ENCODE data around the gene LHCGR. TPM values are rescaled to one million over a fixed set of nuclear protein-coding genes. Genes with fewer than 3 reads are reported as not detected.

Gene LHCGR
- total and polyA plus RNA-seq, 4 donors, result 0.44 to 0.79 (median 0.66) TPM

GRCh38 chr2:48728295-48728694 is 27.2 kb downstream of the LHCGR start:
- Histone ChIP-seq H3K9me3 (ENCODE audit: control insufficient read depth, insufficient read depth, low read length) (no peaks in the 10 kb centered on the region), H3K4me1 (ENCODE audit: control insufficient read depth, insufficient read depth, low read length) (peaks cover 4% of the 10 kb centered on the region), H3K27ac (ENCODE audit: low read depth, low read length) (peak overlapping the region; percentile 12), H3K4me3 (ENCODE audit: low read depth, low read length) (no peak overlapping the region), H3K36me3 (ENCODE audit: control insufficient read depth, insufficient read depth, low read length) (no peaks in the 10 kb centered on the region), H3K27me3 (ENCODE audit: control insufficient read depth, insufficient read depth, low read length) (no peaks in the 10 kb centered on the region)
- WGBS (ENCODE audit: insufficient coverage), result 67% methylated on average over 1 of the region's 2 CpGs
- peak in 1 of 6 donors; percentile 24 for DNase-seq (ENCODE audit: low read depth in 4 of 6, low spot score in 6 of 6)

- WGBS (ENCODE audit: insufficient coverage), result no CpG with 5 or more reads among the region's 2 CpGs
- H3K27ac ChIP-seq (ENCODE audit: low read depth, low read length), result no peak overlapping the region
Observed at GRCh38 chr2:48727560-48727959, 28.0 kb downstream of the LHCGR start.

GRCh38 chr2:48725696-48726494 is 29.6 kb downstream of the LHCGR start:
- no peak overlapping the region for H3K4me3 ChIP-seq (ENCODE audit: low read depth, low read length)
- H3K4me1 ChIP-seq (ENCODE audit: control insufficient read depth, insufficient read depth, low read length), result no peaks in the 10 kb centered on the region
- H3K36me3 ChIP-seq (ENCODE audit: control insufficient read depth, insufficient read depth, low read length), result no peaks in the 10 kb centered on the region
- no peaks in the 10 kb centered on the region for H3K9me3 ChIP-seq (ENCODE audit: control insufficient read depth, insufficient read depth, low read length)
- WGBS (ENCODE audit: insufficient coverage), result 76% methylated on average over 2 of the region's 7 CpGs
- H3K27ac ChIP-seq (ENCODE audit: low read depth, low read length), result no peak overlapping the region
- DNase-seq (ENCODE audit: low read depth in 4 of 6, low spot score in 6 of 6), result no peak
- H3K27me3 ChIP-seq (ENCODE audit: control insufficient read depth, insufficient read depth, low read length), result no peaks in the 10 kb centered on the region

More at GRCh38 chr2:48727560-48727959, 28.0 kb downstream of the LHCGR start:
- Histone ChIP-seq H3K27me3 (ENCODE audit: control insufficient read depth, insufficient read depth, low read length) (no peaks in the 10 kb centered on the region), H3K36me3 (ENCODE audit: control insufficient read depth, insufficient read depth, low read length) (no peaks in the 10 kb centered on the region), H3K4me3 (ENCODE audit: low read depth, low read length) (no peak overlapping the region), H3K4me1 (ENCODE audit: control insufficient read depth, insufficient read depth, low read length) (no peaks in the 10 kb centered on the region), H3K9me3 (ENCODE audit: control insufficient read depth, insufficient read depth, low read length) (no peaks in the 10 kb centered on the region)
- DNase-seq (ENCODE audit: low read depth in 4 of 6, low spot score in 6 of 6), result peak in 1 of 6 donors; percentile 50

DNA sequence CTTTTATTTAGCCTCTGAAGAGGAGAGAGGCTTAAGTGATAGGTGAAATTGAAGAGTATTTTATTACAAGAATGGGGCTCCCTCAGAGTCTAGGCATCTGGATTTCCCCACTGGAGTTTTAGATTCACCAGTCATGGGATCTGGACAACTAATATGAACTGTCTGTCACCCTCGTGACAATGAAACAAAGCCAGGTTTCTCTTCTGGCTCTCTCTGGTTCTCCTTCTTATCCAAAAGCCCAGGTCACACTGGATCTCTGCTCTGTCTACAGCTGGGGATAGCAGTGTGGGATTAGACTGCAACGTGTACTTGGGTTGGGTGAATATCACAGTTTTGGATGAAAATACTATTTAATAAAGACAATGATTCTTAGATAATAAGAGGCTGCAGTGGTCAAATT is 31.2 kb downstream of the LHCGR start:
- 60% methylated on average over 1 of the region's 2 CpGs for WGBS (ENCODE audit: insufficient coverage)
- Histone ChIP-seq H3K27me3 (ENCODE audit: control insufficient read depth, insufficient read depth, low read length) (no peaks in the 10 kb centered on the region), H3K27ac (ENCODE audit: low read depth, low read length) (no peak overlapping the region), H3K4me3 (ENCODE audit: low read depth, low read length) (no peak overlapping the region), H3K36me3 (ENCODE audit: control insufficient read depth, insufficient read depth, low read length) (no peaks in the 10 kb centered on the region), H3K4me1 (ENCODE audit: control insufficient read depth, insufficient read depth, low read length) (no peaks in the 10 kb centered on the region), H3K9me3 (ENCODE audit: control insufficient read depth, insufficient read depth, low read length) (no peaks in the 10 kb centered on the region)
- no peak for DNase-seq (ENCODE audit: low read depth in 4 of 6, low spot score in 6 of 6)

GRCh38 chr2:48723129-48723528 is 32.4 kb downstream of the LHCGR start:
- H3K27ac ChIP-seq (ENCODE audit: low read depth, low read length), result no peak overlapping the region
- H3K9me3 ChIP-seq (ENCODE audit: control insufficient read depth, insufficient read depth, low read length), result no peaks in the 10 kb centered on the region
- H3K4me1 ChIP-seq (ENCODE audit: control insufficient read depth, insufficient read depth, low read length), result peaks cover 4% of the 10 kb centered on the region
- no peak for DNase-seq (ENCODE audit: low read depth in 4 of 6, low spot score in 6 of 6)
- no peaks in the 10 kb centered on the region for H3K36me3 ChIP-seq (ENCODE audit: control insufficient read depth, insufficient read depth, low read length)
- H3K27me3 ChIP-seq (ENCODE audit: control insufficient read depth, insufficient read depth, low read length), result no peaks in the 10 kb centered on the region
- no peak overlapping the region for H3K4me3 ChIP-seq (ENCODE audit: low read depth, low read length)

GRCh38 chr2:48722391-48722790 is 33.1 kb downstream of the LHCGR start:
- Histone ChIP-seq H3K4me1 (ENCODE audit: control insufficient read depth, insufficient read depth, low read length) (peaks cover 4% of the 10 kb centered on the region), H3K9me3 (ENCODE audit: control insufficient read depth, insufficient read depth, low read length) (no peaks in the 10 kb centered on the region), H3K27ac (ENCODE audit: low read depth, low read length) (no peak overlapping the region), H3K27me3 (ENCODE audit: control insufficient read depth, insufficient read depth, low read length) (no peaks in the 10 kb centered on the region), H3K36me3 (ENCODE audit: control insufficient read depth, insufficient read depth, low read length) (no peaks in the 10 kb centered on the region), H3K4me3 (ENCODE audit: low read depth, low read length) (no peak overlapping the region)
- 100% methylated on average over 1 of the region's 1 CpG for WGBS (ENCODE audit: insufficient coverage)
- DNase-seq (ENCODE audit: low read depth in 4 of 6, low spot score in 6 of 6), result no peak

- Histone ChIP-seq H3K4me1 (ENCODE audit: control insufficient read depth, insufficient read depth, low read length) (peaks cover 4% of the 10 kb centered on the region), H3K27ac (ENCODE audit: low read depth, low read length) (no peak overlapping the region), H3K27me3 (ENCODE audit: control insufficient read depth, insufficient read depth, low read length) (no peaks in the 10 kb centered on the region), H3K36me3 (ENCODE audit: control insufficient read depth, insufficient read depth, low read length) (no peaks in the 10 kb centered on the region), H3K9me3 (ENCODE audit: control insufficient read depth, insufficient read depth, low read length) (no peaks in the 10 kb centered on the region), H3K4me3 (ENCODE audit: low read depth, low read length) (no peak overlapping the region)
- DNase-seq (ENCODE audit: low read depth in 4 of 6, low spot score in 6 of 6), result no peak
- WGBS (ENCODE audit: insufficient coverage), result 93% methylated on average over 2 of the region's 2 CpGs
Observed at GRCh38 chr2:48721158-48721557, 34.4 kb downstream of the LHCGR start.

GRCh38 chr2:48719480-48720177 is 35.9 kb downstream of the LHCGR start:
- Histone ChIP-seq H3K4me3 (ENCODE audit: low read depth, low read length) (no peak overlapping the region), H3K27me3 (ENCODE audit: control insufficient read depth, insufficient read depth, low read length) (no peaks in the 10 kb centered on the region), H3K27ac (ENCODE audit: low read depth, low read length) (peak overlapping the region; percentile 37), H3K4me1 (ENCODE audit: control insufficient read depth, insufficient read depth, low read length) (peaks cover 4% of the 10 kb centered on the region), H3K9me3 (ENCODE audit: control insufficient read depth, insufficient read depth, low read length) (no peaks in the 10 kb centered on the region), H3K36me3 (ENCODE audit: control insufficient read depth, insufficient read depth, low read length) (no peaks in the 10 kb centered on the region)
- DNase-seq (ENCODE audit: low read depth in 4 of 6, low spot score in 6 of 6), result peak in 2 of 6 donors; percentile 70 to 77
- no CpG with 5 or more reads among the region's 3 CpGs for WGBS (ENCODE audit: insufficient coverage)

GRCh38 chr2:48717846-48718245 is 37.7 kb downstream of the LHCGR start:
- no peaks in the 10 kb centered on the region for H3K36me3 ChIP-seq (ENCODE audit: control insufficient read depth, insufficient read depth, low read length)
- H3K9me3 ChIP-seq (ENCODE audit: control insufficient read depth, insufficient read depth, low read length), result no peaks in the 10 kb centered on the region
- WGBS (ENCODE audit: insufficient coverage), result no CpG with 5 or more reads among the region's 3 CpGs
- no peak overlapping the region for H3K27ac ChIP-seq (ENCODE audit: low read depth, low read length)
- no peak for DNase-seq (ENCODE audit: low read depth in 4 of 6, low spot score in 6 of 6)
- peaks cover 4% of the 10 kb centered on the region for H3K4me1 ChIP-seq (ENCODE audit: control insufficient read depth, insufficient read depth, low read length)
- H3K27me3 ChIP-seq (ENCODE audit: control insufficient read depth, insufficient read depth, low read length), result no peaks in the 10 kb centered on the region
- no peak overlapping the region for H3K4me3 ChIP-seq (ENCODE audit: low read depth, low read length)

GRCh38 chr2:48715956-48716355 is 39.6 kb downstream of the LHCGR start:
- Histone ChIP-seq H3K27me3 (ENCODE audit: control insufficient read depth, insufficient read depth, low read length) (no peaks in the 10 kb centered on the region), H3K27ac (ENCODE audit: low read depth, low read length) (no peak overlapping the region), H3K4me3 (ENCODE audit: low read depth, low read length) (no peak overlapping the region), H3K4me1 (ENCODE audit: control insufficient read depth, insufficient read depth, low read length) (peaks cover 4% of the 10 kb centered on the region), H3K36me3 (ENCODE audit: control insufficient read depth, insufficient read depth, low read length) (no peaks in the 10 kb centered on the region), H3K9me3 (ENCODE audit: control insufficient read depth, insufficient read depth, low read length) (no peaks in the 10 kb centered on the region)
- WGBS (ENCODE audit: insufficient coverage), result 57% methylated on average over 1 of the region's 1 CpG
- DNase-seq (ENCODE audit: low read depth in 4 of 6, low spot score in 6 of 6), result peak in 2 of 6 donors; percentile 45 to 49
